Right hindlimb (tissue), 1 donor: Measurements from ENCODE around the gene PAQR6.
A peak's percentile ranks its signal among the peaks of the same experiment; 100 is the strongest.

Experiments
- DNase-seq: peaks from one replicate; pipeline ENCODE4 v3.0.0-alpha.2; 2018

Gene PAQR6

DNA sequence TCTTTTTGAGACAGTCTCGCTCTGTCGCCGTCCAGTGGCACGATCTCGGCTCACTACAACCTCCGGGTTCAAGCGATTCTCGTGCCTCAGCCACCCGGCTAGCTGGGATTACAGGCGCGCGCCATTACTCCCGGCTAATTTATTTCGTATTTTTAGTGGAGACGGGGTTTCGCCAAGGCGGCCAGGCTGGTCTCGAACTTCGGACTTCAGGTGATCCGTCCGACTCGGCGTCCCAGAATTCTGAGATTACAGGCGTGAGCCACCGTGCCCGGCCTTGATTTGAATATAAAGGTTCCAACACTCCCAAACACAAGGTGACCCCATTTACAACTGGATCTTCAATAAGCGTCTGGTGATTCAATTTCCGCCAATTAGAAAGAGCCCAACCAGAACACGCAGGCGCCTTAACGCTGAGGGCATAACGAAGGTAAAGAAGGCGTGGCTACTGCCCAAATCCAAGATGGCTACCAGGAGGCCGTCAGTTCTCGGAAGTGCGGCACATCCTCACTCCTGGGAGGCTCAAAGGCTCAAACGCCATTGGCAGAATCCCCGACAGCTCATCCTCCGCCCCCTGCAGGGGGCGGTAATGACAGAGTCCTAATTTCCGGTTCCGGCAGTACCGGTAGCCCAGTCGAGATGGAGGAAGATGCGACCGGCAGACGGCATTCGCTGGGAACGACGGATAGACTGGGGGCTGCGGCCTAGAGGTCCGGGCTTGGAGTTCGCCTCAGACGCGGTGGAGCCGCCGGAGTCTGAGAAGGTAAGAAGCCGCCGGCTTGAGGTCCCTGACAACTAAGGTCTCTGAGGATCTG, 54.2 kb downstream of the PAQR6 start, which contains the start of gene SLC25A44:
Gene SLC25A44, plus strand, starts transcription at position 617 of the 812 bp plus-strand sequence. CDS start 5,744 bp downstream, outside the sequence.
- DNase-seq, result peak; percentile 99
